ENCODE data around the gene RAB8A.
"Not testable (repeated sequence)": the region's sequence is repeated elsewhere in the genome, so short reads cannot be mapped to it uniquely, and the experiment has no call there.

Gene RAB8A

DNA sequence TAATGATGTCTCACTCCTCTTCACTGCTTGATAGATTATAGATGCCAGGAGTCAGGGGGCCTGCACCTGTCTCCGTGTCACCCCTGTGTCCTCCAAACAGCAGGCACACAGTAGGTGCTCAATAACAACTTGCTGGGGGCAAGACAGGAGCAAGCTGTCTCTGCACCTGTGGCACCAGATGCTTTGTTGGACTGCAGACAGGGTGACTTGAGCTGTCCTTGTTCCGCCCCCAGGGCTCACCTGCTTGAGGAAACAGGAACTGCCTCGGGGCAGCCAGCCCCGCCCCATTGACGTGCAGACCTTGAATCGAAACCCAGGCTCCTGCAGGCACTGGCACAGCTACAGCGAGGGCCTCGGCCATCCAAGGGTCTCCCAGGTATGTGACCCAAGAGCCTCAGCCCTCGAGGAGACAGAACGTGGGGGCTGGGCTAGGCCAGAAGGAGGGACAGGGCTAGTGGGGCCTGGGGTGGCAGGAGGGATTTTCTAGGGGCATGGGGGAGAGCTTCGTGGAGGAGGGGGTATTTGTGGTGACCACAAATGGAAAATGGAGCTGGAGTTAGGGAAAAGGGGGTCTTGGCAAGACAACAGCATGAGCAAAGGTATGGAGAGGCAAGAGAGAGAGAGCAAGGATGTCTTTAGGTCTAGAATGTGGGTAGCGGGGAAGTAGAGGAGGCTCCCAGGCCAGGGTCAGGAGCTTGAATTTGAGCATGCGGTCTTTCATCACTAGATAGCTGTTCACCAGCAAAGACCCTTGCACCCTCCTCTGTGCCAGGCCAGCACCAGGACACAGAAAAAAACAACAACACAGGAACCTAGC lies 31.9 kb downstream of the RAB8A start, which contains the start of gene HSH2D:
TSS of gene HSH2D (plus strand) at position 287 of the 817 bp plus-strand sequence. CDS start 5,066 bp downstream, outside the sequence.
- no peak for DNase-seq

GRCh38 chr19:16144216-16144581 lies 32.5 kb downstream of the RAB8A start:
- DNase-seq: no peak

GRCh38 chr19:16146112-16146511 lies 34.4 kb downstream of the RAB8A start:
- no peak for DNase-seq

GRCh38 chr19:16148443-16149229 lies 36.9 kb downstream of the RAB8A start:
- no peak for DNase-seq

- DNase-seq: no peak
Measured at GRCh38 chr19:16153582-16154336, 42.1 kb downstream of the RAB8A start.

DNA sequence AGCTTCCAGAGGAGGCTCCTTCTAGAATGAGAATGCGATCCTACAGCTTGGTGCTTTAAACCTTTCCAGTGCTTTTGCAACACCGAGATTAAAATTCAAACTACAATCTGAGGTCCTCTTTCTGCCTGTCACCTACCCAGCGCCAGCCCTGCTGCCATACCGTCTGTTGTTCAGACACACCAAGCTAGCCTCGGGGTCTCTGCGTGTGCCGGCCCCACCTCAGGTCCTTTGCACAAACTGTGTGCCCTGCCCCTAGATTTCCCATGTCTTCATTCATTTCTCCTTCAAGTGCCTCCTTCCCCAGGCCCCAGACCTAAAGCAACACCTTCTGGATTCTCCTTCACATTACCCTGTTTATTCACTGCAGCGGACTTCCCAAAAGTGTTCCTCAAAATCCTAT lies 42.9 kb downstream of the RAB8A start:
- no peak for DNase-seq

- DNase-seq: no peak
Measured at GRCh38 chr19:16155128-16155527, 43.4 kb downstream of the RAB8A start.

DNA sequence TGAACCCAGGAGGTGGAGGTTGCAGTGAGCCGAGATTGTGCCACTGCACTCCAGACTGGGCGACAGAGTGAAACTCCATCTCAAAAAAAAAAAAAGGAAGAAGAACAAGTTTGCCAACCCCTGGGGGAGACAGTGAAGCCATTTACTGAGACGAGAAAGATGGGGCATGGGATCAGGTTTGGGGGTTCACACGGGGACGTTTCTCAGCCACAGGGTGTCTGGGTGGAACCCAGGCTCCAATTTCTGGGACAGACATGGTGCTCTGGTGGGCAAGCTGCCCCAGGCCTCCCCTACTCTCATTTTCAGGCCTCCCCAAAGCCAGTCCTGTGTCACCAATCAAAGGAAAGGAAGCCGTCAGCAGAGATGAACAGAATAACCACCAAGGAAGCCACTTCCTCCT lies 45.2 kb downstream of the RAB8A start:
- no peak for DNase-seq

DNA sequence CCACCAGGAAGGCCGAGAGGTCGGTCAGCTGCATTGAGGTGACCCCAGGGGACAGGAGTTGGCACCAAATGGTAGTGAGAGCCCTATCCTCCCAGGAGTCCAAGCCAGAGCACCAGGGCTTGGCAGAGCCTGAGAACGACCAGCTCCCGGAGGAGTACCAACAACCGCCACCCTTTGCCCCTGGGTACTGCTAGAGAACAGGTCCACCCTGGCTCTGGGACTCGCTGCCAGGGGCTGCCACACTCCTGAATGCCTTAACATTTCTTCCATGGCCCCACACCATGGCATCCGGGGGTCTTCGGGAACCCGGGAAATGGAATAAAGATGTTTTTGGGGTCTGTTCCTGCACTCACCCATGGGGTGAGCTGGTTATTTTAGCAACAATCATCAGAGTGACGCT lies 45.9 kb downstream of the RAB8A start:
- no peak for DNase-seq

DNA sequence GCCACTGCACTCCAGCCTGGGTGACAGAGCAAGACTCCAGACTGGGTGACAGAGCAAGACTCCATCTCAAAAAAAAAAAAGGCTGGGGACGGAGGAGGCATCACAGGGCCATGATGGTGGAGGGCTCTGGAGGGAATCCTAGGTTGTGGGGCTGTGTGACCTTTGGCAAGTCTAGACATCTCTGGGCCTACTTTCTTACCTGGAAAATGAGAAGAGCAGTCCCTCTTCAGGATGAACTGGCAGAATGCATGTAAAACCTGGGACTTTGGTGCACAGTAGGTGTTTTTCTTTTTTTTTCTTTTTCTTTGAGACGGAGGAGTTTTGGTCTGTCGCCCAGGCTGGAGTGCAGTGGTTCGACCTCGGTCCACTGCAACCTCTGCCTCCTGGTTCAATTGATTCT lies 48.0 kb downstream of the RAB8A start:
- DNase-seq: no peak

GRCh38 chr19:16160445-16160942 lies 48.8 kb downstream of the RAB8A start:
- no peak for DNase-seq

DNA sequence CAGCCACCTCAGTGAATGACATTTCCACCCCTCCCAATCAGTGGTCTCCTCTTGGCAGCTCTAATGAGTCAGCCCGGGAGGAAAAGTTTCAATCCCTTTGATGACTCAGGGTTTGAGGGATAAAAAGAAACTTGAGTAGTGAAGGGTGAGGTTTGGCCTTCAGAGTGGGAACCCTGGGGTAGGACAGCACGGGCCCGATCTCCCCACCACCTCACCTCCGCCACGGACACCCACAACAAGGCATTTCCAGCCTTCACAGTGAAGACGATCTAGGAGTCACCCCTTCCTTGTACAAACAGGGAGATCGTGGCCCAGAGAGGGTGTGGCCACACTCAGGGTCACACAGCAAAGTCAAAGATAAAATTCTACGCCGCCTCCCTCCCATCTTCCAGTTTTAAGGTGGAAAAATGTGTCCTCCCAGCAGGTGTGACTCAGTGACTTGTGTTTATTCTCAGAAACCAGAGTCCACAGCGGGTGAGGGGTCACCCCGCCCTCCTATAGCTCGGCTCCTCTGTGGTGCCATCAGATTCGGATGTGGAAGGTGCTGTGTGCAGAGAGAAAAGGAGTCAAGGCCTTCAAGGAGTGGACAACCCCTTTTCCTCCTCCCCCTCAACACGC lies 49.4 kb downstream of the RAB8A start:
- peak; percentile 84 for DNase-seq

DNA sequence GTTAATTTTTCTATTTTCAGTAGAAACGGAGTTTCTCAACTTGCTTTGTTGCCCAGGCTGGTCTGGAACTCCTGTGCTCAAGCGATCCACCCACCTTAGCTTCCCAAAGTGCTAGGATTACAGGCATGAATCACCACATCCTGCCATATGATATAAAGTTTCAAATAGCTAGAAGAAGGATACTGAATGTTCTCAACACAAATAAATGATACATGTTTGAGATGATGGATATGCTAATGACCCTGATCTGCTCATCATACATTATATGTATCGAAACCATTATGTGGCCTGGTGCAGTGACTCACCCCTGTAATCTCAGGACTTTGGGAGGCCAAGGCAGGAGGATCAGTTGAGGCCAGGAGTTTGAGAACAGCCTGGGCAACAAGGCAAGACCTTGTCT lies 50.2 kb downstream of the RAB8A start:
- peak; percentile 70 for DNase-seq

DNA sequence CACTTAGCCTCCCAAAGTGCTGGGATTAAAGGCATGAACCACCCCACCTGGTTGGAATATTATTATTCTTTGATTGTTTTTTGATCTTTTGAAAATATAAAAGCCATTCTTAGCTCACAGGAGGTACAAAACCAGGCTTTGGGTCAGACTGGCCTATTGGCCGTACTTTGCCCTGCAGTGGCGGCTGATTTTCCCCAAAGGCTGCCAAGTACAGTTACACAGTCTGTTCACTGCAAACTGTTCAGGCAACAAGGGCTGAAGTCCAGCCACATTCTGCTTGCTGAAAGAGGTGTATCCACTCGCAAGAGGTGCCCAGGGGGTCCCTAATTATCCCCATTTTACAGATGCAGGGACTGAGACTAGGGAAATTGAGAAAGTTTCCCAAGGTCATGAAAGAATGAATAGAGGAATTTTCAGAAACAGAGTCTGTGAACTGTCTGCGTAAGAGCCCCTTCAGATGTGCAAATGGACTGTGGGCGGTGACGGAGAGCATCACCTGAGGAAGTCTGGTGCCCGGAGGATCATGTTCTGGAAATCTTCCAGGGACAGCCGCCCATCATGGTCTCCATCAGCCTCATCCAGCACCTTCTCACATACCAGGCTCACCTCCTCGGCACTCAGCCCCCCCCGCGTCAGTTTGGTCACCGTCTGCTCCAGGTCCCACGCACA lies 52.7 kb downstream of the RAB8A start:
- DNase-seq: no peak

DNA sequence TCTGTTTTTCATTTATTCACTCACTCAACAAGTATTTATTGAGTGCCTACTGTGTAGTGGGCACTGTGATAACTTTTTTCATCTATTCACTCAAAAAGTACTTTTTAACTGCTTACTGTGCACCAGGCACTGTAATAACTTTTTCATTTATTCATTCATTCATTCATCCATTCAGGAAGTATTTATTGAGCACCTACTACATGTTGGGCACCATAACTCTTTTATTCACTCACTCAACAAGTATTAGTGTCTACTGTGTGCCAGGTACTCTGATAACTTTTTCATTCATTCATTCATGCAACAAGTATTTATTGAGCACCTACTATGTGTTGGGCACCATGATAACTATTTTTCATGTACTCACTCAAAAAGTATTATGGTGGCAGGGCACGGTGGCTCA lies 54.7 kb downstream of the RAB8A start:
- DNase-seq: no peak

GRCh38 chr19:16167055-16167454 lies 55.4 kb downstream of the RAB8A start:
- no peak for DNase-seq

DNA sequence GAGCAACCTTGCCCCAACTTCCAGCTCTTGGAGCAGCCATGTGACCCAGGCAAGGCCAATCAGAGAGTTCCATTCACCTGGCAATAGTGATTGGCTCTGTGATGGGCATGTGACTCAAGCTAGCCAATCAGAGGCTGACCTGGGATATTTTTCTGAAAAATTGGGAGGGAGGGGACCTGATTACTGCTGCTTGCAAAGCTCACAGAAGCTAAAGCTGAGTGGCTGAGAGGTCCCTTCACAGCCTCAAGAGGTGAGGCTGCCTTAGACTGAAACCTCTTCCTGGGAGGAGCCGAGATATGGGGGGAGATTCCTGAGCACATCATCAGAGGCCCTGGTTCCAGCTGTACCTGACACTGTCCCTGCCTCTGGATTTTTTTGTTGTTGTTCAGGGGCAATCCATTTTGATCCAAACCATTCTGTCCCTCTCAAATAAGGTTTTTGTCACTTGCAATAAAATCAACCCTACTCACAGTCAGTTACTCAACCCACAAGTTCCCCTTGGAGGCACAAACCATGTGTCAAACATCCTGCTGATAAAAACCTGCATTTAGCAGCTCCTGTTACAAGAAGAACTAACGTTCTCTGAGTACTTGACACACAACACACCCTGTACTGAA lies 56.9 kb downstream of the RAB8A start:
- DNase-seq: no peak

DNA sequence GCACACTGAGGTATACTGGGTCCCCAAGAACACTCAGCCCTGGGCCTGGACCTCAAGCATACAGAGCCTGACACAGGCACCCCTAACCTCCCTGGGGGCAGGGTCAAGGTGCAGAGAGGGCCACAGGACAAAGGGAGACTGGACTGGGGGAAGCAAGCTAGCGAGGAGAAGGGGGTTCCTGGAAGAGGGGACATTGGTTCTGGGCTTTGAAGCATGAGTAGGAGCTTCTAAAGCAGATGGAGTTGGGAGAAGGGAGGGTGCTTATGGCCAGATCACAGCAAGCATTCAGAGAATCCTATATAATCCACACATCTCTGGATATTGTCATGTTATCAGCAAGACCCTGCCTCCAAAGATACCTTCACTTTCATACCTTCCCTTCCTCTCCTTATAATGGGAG lies 58.4 kb downstream of the RAB8A start:
- DNase-seq: no peak

- DNase-seq: no peak
Measured at GRCh38 chr19:16175954-16176353, 64.3 kb downstream of the RAB8A start.

DNA sequence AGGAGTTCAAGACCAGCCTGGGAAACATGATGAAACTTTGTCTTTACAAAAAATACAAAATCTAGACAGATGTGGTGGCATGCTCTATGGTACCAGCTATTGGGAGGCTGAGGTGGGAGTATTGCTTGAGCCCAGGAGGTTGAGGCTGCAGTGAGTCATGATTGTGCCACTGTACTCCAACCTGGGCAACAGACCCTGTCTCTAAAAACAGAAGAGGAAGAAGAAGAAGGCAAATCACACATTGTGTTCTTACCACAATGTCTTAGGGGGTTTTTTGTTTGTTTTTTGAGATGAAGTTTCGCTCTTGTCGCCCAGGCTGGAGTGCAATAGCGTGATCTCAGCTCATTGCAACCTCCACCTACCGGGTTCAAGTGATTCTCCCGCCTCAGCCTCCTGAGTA lies 67.2 kb downstream of the RAB8A start:
- not testable (repeated sequence) for DNase-seq

DNA sequence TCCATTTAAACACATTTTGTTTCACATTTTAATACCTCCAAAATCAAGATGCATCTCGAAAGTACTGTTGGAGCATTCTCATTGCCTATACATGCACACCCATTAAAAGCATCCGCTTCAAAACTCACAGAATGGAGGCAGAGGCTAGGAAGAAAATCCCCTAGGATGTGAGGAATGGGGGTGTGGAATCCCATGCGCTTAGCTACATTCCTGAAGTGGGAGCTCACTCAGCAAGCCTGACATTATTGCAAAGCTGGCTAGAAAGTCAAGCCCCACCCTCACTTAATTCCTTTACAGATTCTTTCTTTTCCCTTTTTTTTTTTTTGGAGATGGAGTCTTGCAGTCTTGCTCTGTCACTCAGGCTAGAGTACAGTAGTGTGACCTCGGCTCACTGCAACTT lies 68.9 kb downstream of the RAB8A start:
- DNase-seq: peak; percentile 94
